K562 (cell line): ENCODE data around the gene GCN1. TPM values are rescaled to one million over a fixed set of nuclear protein-coding genes. Genes with fewer than 3 reads are reported as not detected.

ENCODE experiments used
- ATF1 ChIP-seq, 2 experiments: fragments of 450-650 bp in 1 of 2; IDR thresholded peaks; 2 replicates each; pipeline ENCODE4 v1.6.1; 2016; ENCODE audit warnings: missing compliant biosample characterization in 1 of 2, missing genetic modification characterization in 1 of 2
- CBX2 ChIP-seq: fragments of 200-600 bp; sonication (generic); IDR thresholded peaks from one replicate; pipeline ENCODE4 v1.6.1; 2012; ENCODE audit warnings: mild to moderate bottlenecking, low read length, inconsistent platforms; ENCODE audit not compliant: insufficient read depth, poor library complexity, severe bottlenecking
- GABPA ChIP-seq: fragments of 200-800 bp; sonication (Bioruptor generic); conservative IDR thresholded peaks from 2 replicates; pipeline ENCODE4 v1.6.1; 2016; ENCODE audit warnings: low read depth, missing genetic modification characterization, missing compliant biosample characterization
- MAFG ChIP-seq: fragments of 450-650 bp; conservative IDR thresholded peaks from 2 replicates; pipeline ENCODE4 v1.6.1; 2016; ENCODE audit warnings: missing genetic modification characterization, missing compliant biosample characterization
- MCM5 ChIP-seq: fragments of 450-650 bp; IDR thresholded peaks from 2 replicates; pipeline ENCODE4 v1.6.1; 2016; ENCODE audit warnings: low read depth
- NR2F6 ChIP-seq: fragments of 450-650 bp; formaldehyde crosslinking; IDR thresholded peaks from 2 replicates; pipeline ENCODE4 v1.4.0; 2020; ENCODE audit warnings: mild to moderate bottlenecking
- PCBP1 ChIP-seq: fragments of 200-400 bp; formaldehyde crosslinking; IDR thresholded peaks from 2 replicates; pipeline ENCODE4 v1.6.1; 2018; ENCODE audit warnings: mild to moderate bottlenecking, low read depth, low read length; ENCODE audit not compliant: poor library complexity, severe bottlenecking
- PRMT5 ChIP-seq: sonication (generic); formaldehyde crosslinking; IDR thresholded peaks from 2 replicates; pipeline ENCODE4 v1.5.0; 2020; ENCODE audit warnings: missing genetic modification reagents
- SETDB1 ChIP-seq: IDR thresholded peaks from one replicate; pipeline ENCODE4 v1.6.1; 2012; ENCODE audit warnings: low read length, control low read depth, inconsistent platforms
- TBL1XR1 ChIP-seq, 2 experiments: IDR thresholded peaks; 2 replicates each; pipeline ENCODE4 v1.6.1; 2012; ENCODE audit warnings: improper control_type of control experiment in 2 of 2, low read length in 2 of 2, mild to moderate bottlenecking in 1 of 2
- XRCC5 ChIP-seq: fragments of 200-400 bp; formaldehyde crosslinking; IDR thresholded peaks from 2 replicates; pipeline ENCODE4 v1.6.1; 2017; ENCODE audit warnings: low read depth, mild to moderate bottlenecking, low read length
- ZNF197 ChIP-seq: fragments of 200-800 bp; sonication (Bioruptor generic); IDR thresholded peaks from 2 replicates; pipeline ENCODE4 v1.6.1; 2016; ENCODE audit warnings: low read depth, missing genetic modification characterization, missing compliant biosample characterization
- ZNF253 ChIP-seq: fragments of 250-450 bp; sonication (Bioruptor Pico); conservative IDR thresholded peaks from 2 replicates; pipeline ENCODE4 v1.6.1; 2021; ENCODE audit warnings: mild to moderate bottlenecking
- ZNF696 ChIP-seq: fragments of 250-450 bp; sonication (Bioruptor Pico); conservative IDR thresholded peaks from 2 replicates; pipeline ENCODE4 v1.4.0; 2020; ENCODE audit warnings: mild to moderate bottlenecking, moderate library complexity
- polyA plus RNA-seq, 8 experiments: library from polyadenylated mRNA; depleted of rRNA in 4 of 8; stranded (reverse) in 5 of 8; unstranded in 3 of 8; fragments of >200 nt; fragmentation: Nextera tagmentation in 2 of 8; fragmentation: Illumina TruSeq in 1 of 8; extraction: Ambion mirVana in 2 of 8; extraction: Trizol in 1 of 8; gene quantifications; 2 replicates each; pipeline versions ENCODE4 v1.2.1 to v1.2.3, GENCODE V29; 2011 to 2014; ENCODE audit warnings: inconsistent platforms in 1 of 8, missing spikeins in 1 of 8
- total RNA-seq, 7 experiments: library from RNA; depleted of rRNA in 6 of 7; stranded (reverse); fragments of >200 nt in 6 of 7; fragmentation: Illumina TruSeq in 2 of 7; extraction: Trizol in 2 of 7; gene quantifications; 2 replicates each; pipeline versions ENCODE4 v1.2.1 to v1.2.3, GENCODE V29; 2011 to 2021; ENCODE audit warnings: low replicate concordance in 1 of 7
- TF ChIP-seq, protein P1 (sequence below), 2 experiments: fragments of 450-650 bp in 1 of 2; sonication (generic) in 1 of 2; formaldehyde crosslinking; conservative IDR thresholded peaks; 2 replicates each; pipeline versions ENCODE4 v1.4.0 to v1.8.1; 2020 to 2022; ENCODE audit warnings: mild to moderate bottlenecking in 1 of 2, missing genetic modification reagents in 1 of 2
- TF ChIP-seq, protein P2 (sequence below): fragments of 250-450 bp; sonication (Bioruptor Pico); IDR thresholded peaks from 2 replicates; pipeline ENCODE4 v1.8.0; 2021; ENCODE audit warnings: moderate library complexity, mild to moderate bottlenecking, inconsistent platforms
- TF ChIP-seq, protein P3 (sequence below): fragments of 250-450 bp; sonication (Bioruptor Pico); IDR thresholded peaks from 2 replicates; pipeline ENCODE4 v1.8.0; 2021; ENCODE audit warnings: borderline replicate concordance, mild to moderate bottlenecking, moderate library complexity; ENCODE audit not compliant: poor library complexity, severe bottlenecking
- TF ChIP-seq, protein P4 (sequence below), 2 experiments: fragments of 450-650 bp; conservative IDR thresholded peaks; 2 replicates each; pipeline ENCODE4 v1.6.1; 2017; ENCODE audit warnings: mild to moderate bottlenecking in 2 of 2, moderate library complexity in 2 of 2
- TF ChIP-seq, protein P5 (sequence below): sonication (generic); formaldehyde crosslinking; IDR thresholded peaks from 2 replicates; pipeline ENCODE4 v1.8.1; 2023; ENCODE audit warnings: mild to moderate bottlenecking, missing genetic modification reagents

The GCN1 gene
- total and polyA plus RNA-seq, 9 of the 15 experiments (the other 6 are each of a cell fraction or from before 2014, with no cell fraction given) = 11.9 to 190 (median 51.7) TPM

DNA sequence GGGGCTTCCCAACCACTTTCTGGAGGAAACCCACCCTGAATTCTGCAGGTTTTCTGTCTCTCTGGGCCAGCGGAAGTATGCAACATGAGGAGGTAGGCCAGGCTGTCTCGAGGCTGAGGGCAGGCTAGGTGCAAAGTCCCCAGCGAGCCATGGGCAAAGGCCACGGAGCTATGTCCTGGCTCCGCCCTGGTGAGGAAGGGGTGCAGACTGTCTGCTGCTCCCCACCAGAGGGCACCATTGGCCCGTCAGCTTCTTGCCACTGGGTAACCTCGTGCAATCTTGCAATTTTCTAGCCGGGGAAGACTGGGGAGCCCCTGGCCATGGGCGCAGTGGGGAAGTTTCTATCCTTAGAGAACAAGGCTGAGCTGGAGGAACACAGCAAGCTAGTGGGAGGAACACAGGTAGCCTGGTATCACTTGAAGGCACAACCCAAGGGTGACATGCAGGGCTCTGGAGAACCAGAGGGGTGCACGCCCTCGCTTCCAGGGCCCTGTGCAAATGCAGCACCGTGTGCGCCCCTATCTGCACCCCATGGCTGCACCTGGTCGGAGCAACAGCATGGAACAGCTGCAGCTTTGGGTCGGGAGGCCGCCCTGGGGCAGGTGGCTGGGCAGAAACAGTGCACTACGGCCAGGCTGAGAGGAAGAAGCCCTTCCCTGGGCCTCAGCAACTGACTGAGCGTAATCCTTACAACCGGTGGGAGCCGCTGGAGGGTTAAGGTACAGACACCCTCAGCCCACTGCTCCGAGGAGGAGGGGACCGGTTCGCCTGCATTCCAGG, 34.0 kb upstream of the GCN1 start (continued):
- TF ChIP-seq ZNF197 (CRISPR knock-in tag) (no peak), ZNF253 (CRISPR knock-in tag) (no peak), CBX2 (no peak), NR2F6 (no peak), SETDB1 (no peak), XRCC5 (peak; percentile 93), MAFG (tag) (peak; percentile 65), ATF1 (CRISPR knock-in tag; IDR thresholded peaks at IDR 0.05) (no peak), ATF1 (tag; IDR thresholded peaks at IDR 0.05) (0 out of 2 replicates have a peak, but pooled peaks have one; percentile 16), TBL1XR1 (IDR thresholded peaks at IDR 0.05; ENCODE audit: low read length in 2 of 2) (0 out of 4 replicates have a peak, but pooled peaks have one; percentile 40 to 42), PCBP1 (no peak), MCM5 (no peak), ZNF696 (CRISPR knock-in tag) (no peak), GABPA (tag) (no peak), PRMT5 (CRISPR knock-in tag) (no peak)
- TF ChIP-seq, protein P1, sequence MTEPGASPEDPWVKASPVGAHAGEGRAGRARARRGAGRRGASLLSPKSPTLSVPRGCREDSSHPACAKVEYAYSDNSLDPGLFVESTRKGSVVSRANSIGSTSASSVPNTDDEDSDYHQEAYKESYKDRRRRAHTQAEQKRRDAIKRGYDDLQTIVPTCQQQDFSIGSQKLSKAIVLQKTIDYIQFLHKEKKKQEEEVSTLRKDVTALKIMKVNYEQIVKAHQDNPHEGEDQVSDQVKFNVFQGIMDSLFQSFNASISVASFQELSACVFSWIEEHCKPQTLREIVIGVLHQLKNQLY (CRISPR knock-in tag; conservative IDR thresholded peaks at IDR 0.05) = no peak
- TF ChIP-seq, protein P2, sequence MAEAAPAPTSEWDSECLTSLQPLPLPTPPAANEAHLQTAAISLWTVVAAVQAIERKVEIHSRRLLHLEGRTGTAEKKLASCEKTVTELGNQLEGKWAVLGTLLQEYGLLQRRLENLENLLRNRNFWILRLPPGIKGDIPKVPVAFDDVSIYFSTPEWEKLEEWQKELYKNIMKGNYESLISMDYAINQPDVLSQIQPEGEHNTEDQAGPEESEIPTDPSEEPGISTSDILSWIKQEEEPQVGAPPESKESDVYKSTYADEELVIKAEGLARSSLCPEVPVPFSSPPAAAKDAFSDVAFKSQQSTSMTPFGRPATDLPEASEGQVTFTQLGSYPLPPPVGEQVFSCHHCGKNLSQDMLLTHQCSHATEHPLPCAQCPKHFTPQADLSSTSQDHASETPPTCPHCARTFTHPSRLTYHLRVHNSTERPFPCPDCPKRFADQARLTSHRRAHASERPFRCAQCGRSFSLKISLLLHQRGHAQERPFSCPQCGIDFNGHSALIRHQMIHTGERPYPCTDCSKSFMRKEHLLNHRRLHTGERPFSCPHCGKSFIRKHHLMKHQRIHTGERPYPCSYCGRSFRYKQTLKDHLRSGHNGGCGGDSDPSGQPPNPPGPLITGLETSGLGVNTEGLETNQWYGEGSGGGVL (CRISPR knock-in tag) = no peak
- TF ChIP-seq, protein P3, sequence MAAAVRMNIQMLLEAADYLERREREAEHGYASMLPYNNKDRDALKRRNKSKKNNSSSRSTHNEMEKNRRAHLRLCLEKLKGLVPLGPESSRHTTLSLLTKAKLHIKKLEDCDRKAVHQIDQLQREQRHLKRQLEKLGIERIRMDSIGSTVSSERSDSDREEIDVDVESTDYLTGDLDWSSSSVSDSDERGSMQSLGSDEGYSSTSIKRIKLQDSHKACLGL (CRISPR knock-in tag) = no peak
- TF ChIP-seq, protein P4, sequence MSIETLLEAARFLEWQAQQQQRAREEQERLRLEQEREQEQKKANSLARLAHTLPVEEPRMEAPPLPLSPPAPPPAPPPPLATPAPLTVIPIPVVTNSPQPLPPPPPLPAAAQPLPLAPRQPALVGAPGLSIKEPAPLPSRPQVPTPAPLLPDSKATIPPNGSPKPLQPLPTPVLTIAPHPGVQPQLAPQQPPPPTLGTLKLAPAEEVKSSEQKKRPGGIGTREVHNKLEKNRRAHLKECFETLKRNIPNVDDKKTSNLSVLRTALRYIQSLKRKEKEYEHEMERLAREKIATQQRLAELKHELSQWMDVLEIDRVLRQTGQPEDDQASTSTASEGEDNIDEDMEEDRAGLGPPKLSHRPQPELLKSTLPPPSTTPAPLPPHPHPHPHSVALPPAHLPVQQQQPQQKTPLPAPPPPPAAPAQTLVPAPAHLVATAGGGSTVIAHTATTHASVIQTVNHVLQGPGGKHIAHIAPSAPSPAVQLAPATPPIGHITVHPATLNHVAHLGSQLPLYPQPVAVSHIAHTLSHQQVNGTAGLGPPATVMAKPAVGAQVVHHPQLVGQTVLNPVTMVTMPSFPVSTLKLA (conservative IDR thresholded peaks at IDR 0.05) = peak; percentile 50 to 55
- TF ChIP-seq, protein P5, sequence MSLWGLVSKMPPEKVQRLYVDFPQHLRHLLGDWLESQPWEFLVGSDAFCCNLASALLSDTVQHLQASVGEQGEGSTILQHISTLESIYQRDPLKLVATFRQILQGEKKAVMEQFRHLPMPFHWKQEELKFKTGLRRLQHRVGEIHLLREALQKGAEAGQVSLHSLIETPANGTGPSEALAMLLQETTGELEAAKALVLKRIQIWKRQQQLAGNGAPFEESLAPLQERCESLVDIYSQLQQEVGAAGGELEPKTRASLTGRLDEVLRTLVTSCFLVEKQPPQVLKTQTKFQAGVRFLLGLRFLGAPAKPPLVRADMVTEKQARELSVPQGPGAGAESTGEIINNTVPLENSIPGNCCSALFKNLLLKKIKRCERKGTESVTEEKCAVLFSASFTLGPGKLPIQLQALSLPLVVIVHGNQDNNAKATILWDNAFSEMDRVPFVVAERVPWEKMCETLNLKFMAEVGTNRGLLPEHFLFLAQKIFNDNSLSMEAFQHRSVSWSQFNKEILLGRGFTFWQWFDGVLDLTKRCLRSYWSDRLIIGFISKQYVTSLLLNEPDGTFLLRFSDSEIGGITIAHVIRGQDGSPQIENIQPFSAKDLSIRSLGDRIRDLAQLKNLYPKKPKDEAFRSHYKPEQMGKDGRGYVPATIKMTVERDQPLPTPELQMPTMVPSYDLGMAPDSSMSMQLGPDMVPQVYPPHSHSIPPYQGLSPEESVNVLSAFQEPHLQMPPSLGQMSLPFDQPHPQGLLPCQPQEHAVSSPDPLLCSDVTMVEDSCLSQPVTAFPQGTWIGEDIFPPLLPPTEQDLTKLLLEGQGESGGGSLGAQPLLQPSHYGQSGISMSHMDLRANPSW (CRISPR knock-in tag) = no peak
